Measurements from ENCODE around the gene EPHA5. TPM values are rescaled to one million over a fixed set of nuclear protein-coding genes. Genes with fewer than 3 reads are reported as not detected.

EPHA5 gene
- under 1 TPM; 0.23 to 0.58 (median 0.37) TPM for total RNA-seq

DNA sequence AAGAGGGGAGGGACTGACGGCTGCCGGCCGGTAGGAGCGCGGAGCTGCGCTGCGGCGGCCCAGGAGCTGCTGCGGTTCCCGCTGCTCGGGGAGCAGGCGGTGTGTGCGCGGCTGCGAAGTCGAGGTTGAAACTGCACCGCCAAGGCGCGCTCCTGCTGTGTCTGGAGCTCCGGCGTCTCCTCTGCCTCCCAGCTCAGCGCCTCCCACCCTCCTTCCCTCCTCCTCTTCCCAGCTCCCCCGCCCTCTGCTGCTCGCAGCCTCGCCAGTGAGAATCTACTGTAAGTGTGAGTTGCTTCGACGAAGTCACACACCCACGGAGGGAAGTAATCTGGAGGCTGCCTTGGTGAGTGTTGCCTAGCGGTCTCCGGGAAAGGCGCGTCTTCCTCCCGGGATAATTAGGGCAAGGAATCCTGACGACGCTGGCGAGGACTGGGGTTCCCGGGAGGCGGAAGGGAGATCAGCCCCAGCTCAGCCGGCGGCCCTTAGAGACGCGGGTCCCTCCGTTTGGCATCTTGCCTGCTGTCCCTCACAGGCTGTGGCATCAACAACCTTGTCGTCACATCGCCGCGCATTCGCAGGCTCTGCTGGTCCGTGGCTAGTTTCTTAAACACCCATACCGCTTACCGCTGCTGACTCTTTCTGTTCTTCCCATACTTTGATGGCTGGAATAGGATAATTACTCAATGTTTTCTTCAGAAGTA, at the start of gene EPHA5:
TSS of gene EPHA5 (minus strand) at position 159 of the 701 bp plus-strand sequence. CDS start 747 bp downstream, outside the sequence.
- WGBS = 3% methylated on average over 40 of the region's 51 CpGs
- H3K36me3 ChIP-seq = no peaks in the 10 kb centered on the region
- H3K27me3 ChIP-seq = peaks cover 7 to 48% (median 29%) of the 10 kb centered on the region in 4 donors
- no peak for DNase-seq (ENCODE audit: extremely low spot score)
- peak within 1 kb of the TSS; percentile 44 to 60 (median 50) for H3K4me3 ChIP-seq
- intact Hi-C loops (cut with DNase I) = no loop called here
- peak within 1 kb of the TSS in 2 of 4 donors; percentile 32 to 43 for H3K27ac ChIP-seq (replicated peaks in 1 of 4)
- H3K9me3 ChIP-seq = no peaks in the 10 kb centered on the region
- peaks cover 25 to 37% (median 34%) of the 10 kb centered on the region in 4 donors for H3K4me1 ChIP-seq
- TF ChIP-seq POLR2A (IDR thresholded peaks at IDR 0.05; ENCODE audit: low read depth) (no peak), POLR2AphosphoS5 (IDR thresholded peaks at IDR 0.05) (peak; percentile 15 to 39)

DNA sequence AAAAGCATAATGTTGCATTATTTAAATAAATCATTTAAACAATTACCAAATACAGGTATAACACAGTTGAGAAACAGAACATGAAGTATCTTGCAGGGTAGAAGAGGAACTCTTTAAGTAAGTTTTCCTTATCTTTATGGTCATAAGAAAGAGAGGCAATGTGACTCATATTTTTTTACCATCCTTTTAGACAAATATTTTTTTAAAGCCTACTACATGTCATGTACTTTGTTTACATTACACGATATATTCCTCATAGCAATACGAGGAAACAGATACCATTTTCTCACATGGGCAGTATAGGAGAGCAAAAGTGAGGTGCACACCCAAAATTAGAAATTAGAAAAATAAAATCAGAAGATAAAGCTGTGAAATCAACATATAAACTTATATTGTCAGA, 49.3 kb upstream of the EPHA5 start:
- WGBS = 64% methylated on average over 2 of the region's 2 CpGs
- intact Hi-C loops (cut with DNase I) = no loop called here

DNA sequence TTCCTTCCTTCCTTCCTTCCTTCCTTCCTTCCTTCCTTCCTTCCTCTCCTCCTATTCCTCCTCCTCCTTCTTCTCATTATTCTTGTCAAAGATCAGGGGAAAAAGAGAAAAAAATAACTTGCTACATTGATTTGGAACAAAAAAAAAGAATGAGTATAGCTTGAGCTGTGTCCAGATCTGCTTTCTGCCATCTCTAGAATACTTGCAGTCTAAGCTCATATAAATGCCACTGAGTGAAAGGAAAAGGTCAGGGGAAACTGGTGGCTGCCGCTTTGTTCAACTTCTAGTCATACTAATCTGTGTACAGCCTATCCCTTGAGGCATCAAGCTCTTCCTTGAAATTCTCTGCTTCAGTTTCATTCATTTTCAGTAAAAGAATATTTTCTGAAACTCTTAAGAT, 28.3 kb upstream of the EPHA5 start:
- Histone ChIP-seq H3K27me3 (no peaks in the 10 kb centered on the region), H3K9me3 (no peaks in the 10 kb centered on the region), H3K27ac (replicated peaks in 1 of 4) (no peak overlapping the region), H3K4me3 (no peak overlapping the region), H3K36me3 (no peaks in the 10 kb centered on the region), H3K4me1 (no peaks in the 10 kb centered on the region)
- 71% methylated on average over 1 of the region's 1 CpG for whole genome bisulfite sequencing
- TF ChIP-seq CTCF (IDR thresholded peaks at IDR 0.05) (no peak), POLR2A (IDR thresholded peaks at IDR 0.05; ENCODE audit: low read depth) (no peak), EP300 (IDR thresholded peaks at IDR 0.05) (no peak), POLR2AphosphoS5 (IDR thresholded peaks at IDR 0.05) (no peak)
- intact Hi-C loops (cut with DNase I) = no loop called here
- no peak for DNase-seq (ENCODE audit: extremely low spot score)

More for the DNA sequence above, 49.3 kb upstream of the EPHA5 start:
- Histone ChIP-seq H3K9me3 (no peaks in the 10 kb centered on the region), H3K36me3 (no peaks in the 10 kb centered on the region), H3K4me3 (no peak overlapping the region), H3K27ac (replicated peaks in 1 of 4) (no peak overlapping the region), H3K4me1 (no peaks in the 10 kb centered on the region), H3K27me3 (no peaks in the 10 kb centered on the region)
- TF ChIP-seq POLR2AphosphoS5 (IDR thresholded peaks at IDR 0.05) = no peak
- TF ChIP-seq POLR2A (IDR thresholded peaks at IDR 0.05; ENCODE audit: low read depth) = no peak
- TF ChIP-seq CTCF (IDR thresholded peaks at IDR 0.05) = no peak
- TF ChIP-seq EP300 (IDR thresholded peaks at IDR 0.05) = no peak
- DNase-seq (ENCODE audit: extremely low spot score) = no peak

DNA sequence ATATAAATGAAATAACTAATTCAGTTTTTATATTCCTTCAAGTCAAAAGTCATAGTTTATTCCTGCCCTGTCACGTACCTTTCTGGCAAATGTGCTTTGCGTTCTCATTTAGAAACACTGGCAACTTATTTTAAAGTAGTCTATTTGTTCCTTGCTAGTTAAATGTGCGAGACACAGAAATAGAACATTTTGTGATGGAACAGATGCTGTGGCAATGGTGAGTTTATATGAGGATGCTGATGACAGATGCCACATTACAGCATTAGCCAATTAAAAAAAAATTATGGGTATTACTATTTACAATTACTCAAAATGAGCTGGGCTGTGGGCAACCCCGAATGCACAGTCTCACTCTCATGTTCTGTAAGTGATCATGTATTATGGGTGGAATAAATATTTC, 26.1 kb upstream of the EPHA5 start:
- Histone ChIP-seq H3K27me3 (no peaks in the 10 kb centered on the region), H3K27ac (replicated peaks in 1 of 4) (no peak overlapping the region), H3K9me3 (no peaks in the 10 kb centered on the region), H3K4me3 (no peak overlapping the region), H3K4me1 (no peaks in the 10 kb centered on the region), H3K36me3 (no peaks in the 10 kb centered on the region)
- TF ChIP-seq POLR2AphosphoS5 (IDR thresholded peaks at IDR 0.05) (no peak), CTCF (IDR thresholded peaks at IDR 0.05) (no peak), EP300 (IDR thresholded peaks at IDR 0.05) (no peak), POLR2A (IDR thresholded peaks at IDR 0.05; ENCODE audit: low read depth) (no peak)
- no peak for DNase-seq (ENCODE audit: extremely low spot score)
- WGBS = 76% methylated on average over 4 of the region's 4 CpGs
- intact Hi-C loops (cut with DNase I) = no loop called here

DNA sequence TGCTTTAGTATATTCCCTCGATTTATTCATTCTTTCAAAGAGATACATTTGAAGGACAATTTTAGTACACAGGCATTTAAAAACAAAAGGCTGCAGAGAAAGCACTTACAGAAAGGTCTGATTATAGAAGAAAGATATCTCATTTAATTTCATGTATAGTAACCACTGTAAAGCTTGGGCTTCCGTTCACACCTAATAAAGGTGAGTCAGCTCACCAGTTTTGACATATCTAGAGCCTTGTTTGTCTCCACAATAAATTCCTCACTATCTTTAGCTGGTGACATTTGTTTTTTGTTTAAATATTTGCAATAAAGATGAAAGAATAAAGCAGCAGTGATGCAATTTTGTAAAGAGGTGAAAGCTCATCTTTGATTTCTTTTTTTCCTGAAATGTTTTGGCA, 1.1 kb upstream of the EPHA5 start:
- no peak overlapping the region for H3K4me3 ChIP-seq
- intact Hi-C loops (cut with DNase I) = no loop called here
- WGBS = 55% methylated on average over 2 of the region's 2 CpGs
- H3K27ac ChIP-seq (replicated peaks in 1 of 4) = no peak overlapping the region
- H3K27me3 ChIP-seq = peaks cover 7 to 40% (median 27%) of the 10 kb centered on the region in 4 donors
- no peaks in the 10 kb centered on the region for H3K9me3 ChIP-seq
- TF ChIP-seq EP300 (IDR thresholded peaks at IDR 0.05) = no peak
- no peak for TF ChIP-seq POLR2A (IDR thresholded peaks at IDR 0.05; ENCODE audit: low read depth)
- TF ChIP-seq CTCF (IDR thresholded peaks at IDR 0.05) = no peak
- TF ChIP-seq POLR2AphosphoS5 (IDR thresholded peaks at IDR 0.05) = no peak
- no peak for DNase-seq (ENCODE audit: extremely low spot score)
- no peaks in the 10 kb centered on the region for H3K36me3 ChIP-seq
- peaks cover 25 to 37% (median 34%) of the 10 kb centered on the region in 4 donors for H3K4me1 ChIP-seq
